GM12872 (cell line): ENCODE results near the gene TSPAN5.

ENCODE experiments used
- CTCF ChIP-seq: IDR thresholded peaks from 3 replicates; pipeline ENCODE4 v1.5.1; 2011; ENCODE audit warnings: low read depth, mild to moderate bottlenecking, low read length, moderate library complexity; ENCODE audit not compliant: insufficient read depth

Gene TSPAN5

GRCh38 chr4:98689507-98690174 lies 31.2 kb upstream of the TSPAN5 start:
- TF ChIP-seq CTCF: no peak

GRCh38 chr4:98688411-98689290 lies 30.2 kb upstream of the TSPAN5 start:
- TF ChIP-seq CTCF: no peak

GRCh38 chr4:98687876-98688275 lies 29.5 kb upstream of the TSPAN5 start:
- TF ChIP-seq CTCF: no peak

GRCh38 chr4:98686847-98687246 lies 28.4 kb upstream of the TSPAN5 start:
- no peak for TF ChIP-seq CTCF

GRCh38 chr4:98686043-98686707 lies 27.8 kb upstream of the TSPAN5 start:
- no peak for TF ChIP-seq CTCF

GRCh38 chr4:98685225-98686042 lies 27.0 kb upstream of the TSPAN5 start:
- TF ChIP-seq CTCF: no peak
